ENCODE data around the gene NEURL1. TPM values are rescaled to one million over a fixed set of nuclear protein-coding genes. Genes with fewer than 3 reads are reported as not detected.

Gene NEURL1
- total and polyA plus RNA-seq, 10 of the 15 experiments (the other 5 are each of a cell fraction or from before 2014, with no cell fraction given): 0.02 to 0.05 (median 0.05) TPM; not detected in 6

GRCh38 chr10:103451831-103452505, 41.5 kb upstream of the NEURL1 start, which contains the start of gene CALHM2 (continued):
- TF ChIP-seq CTCF (IDR thresholded peaks at IDR 0.05 in 2 of 3, conservative IDR thresholded peaks at IDR 0.05 in 1 of 3; ENCODE audit: control insufficient read depth in 2 of 3, extremely low read depth in 1 of 3, insufficient read depth in 1 of 3, low read depth in 3 of 3, low read length in 3 of 3) (0 out of 6 replicates have a peak, but pooled peaks of 1 of the 3 experiments have one; percentile 11), TCF3 (IDR thresholded peaks at IDR 0.05; ENCODE audit: borderline replicate concordance, insufficient read depth, low read depth, low read length) (no peak), ZSCAN29 (IDR thresholded peaks at IDR 0.05) (no peak), SPI1 (IDR thresholded peaks at IDR 0.05; ENCODE audit: borderline replicate concordance, insufficient read depth, low read depth, low read length) (peak; percentile 53; the same call in 1 of the 2 replicates), RUNX3 (IDR thresholded peaks at IDR 0.05; ENCODE audit: low read length) (no peak), TCF12 (IDR thresholded peaks at IDR 0.05; ENCODE audit: low read depth, low read length) (0 out of 2 replicates have a peak, but pooled peaks have one; percentile 21), MYC (IDR thresholded peaks at IDR 0.05; ENCODE audit: insufficient read depth, insufficient read length, insufficient replicate concordance, low read length, severe bottlenecking) (peak; percentile 47), POLR2AphosphoS5 (IDR thresholded peaks at IDR 0.05; ENCODE audit: low read length) (peak; percentile 16; the same call in 1 of the 2 replicates), ZBED1 (IDR thresholded peaks at IDR 0.05; ENCODE audit: borderline replicate concordance) (no peak), HDAC2 (IDR thresholded peaks at IDR 0.05) (no peak), SIN3A (IDR thresholded peaks at IDR 0.05; ENCODE audit: low read depth, low read length) (0 out of 2 replicates have a peak, but pooled peaks have one; percentile 25), MXI1 (IDR thresholded peaks at IDR 0.05; ENCODE audit: low read depth, low read length) (no peak), NRF1 (conservative IDR thresholded peaks at IDR 0.05; ENCODE audit: low read depth, low read length) (peak; percentile 26; the same call in 1 of the 2 replicates), MTA2 (IDR thresholded peaks at IDR 0.05; ENCODE audit: low read depth) (no peak), HDAC6 (IDR thresholded peaks at IDR 0.05; ENCODE audit: unreplicated experiment) (no peak), JUNB (IDR thresholded peaks at IDR 0.05) (no peak)

All from GM12878 (cell line).